HG03039 (cell line): ENCODE data around the gene MSMB.
"Not testable (repeated sequence)": the region's sequence is repeated elsewhere in the genome, so short reads cannot be mapped to it uniquely, and the experiment has no call there.

Source experiments
- ATAC-seq: cut with Tn5 transposase; IDR thresholded peaks from one replicate; pipeline ENCODE4 v1.9.1; 2021; ENCODE audit warnings: mild to moderate bottlenecking, moderate library complexity; ENCODE audit not compliant: unreplicated experiment

MSMB gene

DNA sequence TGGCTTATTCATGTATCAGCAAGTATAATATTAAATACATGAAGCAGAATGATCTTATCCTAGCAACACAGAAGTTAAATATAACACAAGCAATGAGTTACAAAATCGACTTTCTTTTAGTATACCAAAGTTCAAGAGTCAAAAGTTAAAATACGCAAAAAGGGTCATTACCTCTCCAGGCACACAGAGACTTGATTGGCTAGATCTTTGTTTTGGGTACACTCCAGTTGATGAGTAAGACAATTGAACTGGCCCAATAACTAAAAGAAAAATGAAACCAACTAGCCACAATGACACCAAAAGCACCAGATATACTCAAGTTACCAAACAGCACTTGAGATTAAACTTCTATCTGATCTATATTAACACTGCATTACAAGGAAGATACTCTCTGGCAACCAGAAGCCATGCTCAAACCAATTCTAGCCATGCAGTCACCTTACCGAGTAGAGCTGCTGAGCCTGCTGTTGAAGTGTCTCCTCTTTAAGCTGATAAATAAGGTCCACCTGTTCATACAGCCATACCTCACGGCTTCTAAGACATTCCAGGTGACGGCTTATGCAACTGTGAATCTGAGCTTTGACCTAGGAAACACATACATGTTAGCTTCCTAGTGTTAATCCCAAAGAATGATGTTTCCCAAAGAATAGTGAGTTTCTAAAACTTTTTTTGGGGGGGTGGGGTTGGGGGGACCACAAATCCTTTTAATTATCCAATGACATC is 31.2 kb downstream of the MSMB start:
- ATAC-seq, result no peak

GRCh38 chr10:46014206-46014605 is 31.9 kb downstream of the MSMB start:
- ATAC-seq, result no peak

- ATAC-seq, result no peak
These were observed 33.3 kb downstream of the MSMB start for GRCh38 chr10:46012746-46013145.

DNA sequence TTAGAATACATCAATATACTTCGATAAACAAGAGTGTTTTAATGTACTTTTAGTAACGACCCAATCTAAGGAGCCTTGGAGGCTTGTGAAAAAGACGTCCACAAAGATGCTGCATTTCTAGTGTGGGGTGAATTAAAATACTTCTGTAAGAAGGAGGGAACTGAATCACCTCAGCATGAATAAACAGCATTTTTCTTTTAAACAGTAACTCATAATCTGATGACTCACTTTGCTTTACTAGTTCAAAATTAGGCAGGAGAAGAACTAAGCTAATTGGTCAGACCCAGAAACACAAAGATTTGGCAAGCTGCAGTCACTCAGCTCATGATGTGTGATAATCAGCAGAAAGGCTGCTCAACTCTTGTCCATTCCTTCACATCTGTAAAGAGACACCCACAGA is 39.9 kb downstream of the MSMB start:
- no peak for ATAC-seq

DNA sequence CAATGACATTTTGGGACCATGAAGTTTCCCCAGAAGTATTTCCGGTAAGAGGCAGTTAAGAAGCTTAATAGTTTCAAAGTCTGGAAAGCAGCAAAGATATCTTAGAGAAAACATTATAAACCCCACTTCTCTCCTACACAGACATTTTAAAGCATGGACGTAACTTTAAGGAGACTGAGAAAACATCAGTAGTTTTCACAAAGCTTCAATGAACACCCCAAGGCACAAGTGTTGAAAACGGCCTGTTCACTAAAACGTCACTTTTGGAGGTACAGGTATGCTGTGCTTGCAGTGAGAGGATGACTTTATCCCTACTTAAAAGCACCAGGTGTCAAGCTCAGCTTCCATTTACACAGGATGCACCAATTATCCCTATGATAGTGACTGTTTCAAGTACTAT is 40.7 kb downstream of the MSMB start:
- no peak for ATAC-seq

- ATAC-seq, result no peak
These were observed 41.1 kb downstream of the MSMB start for GRCh38 chr10:46004963-46005362.

DNA sequence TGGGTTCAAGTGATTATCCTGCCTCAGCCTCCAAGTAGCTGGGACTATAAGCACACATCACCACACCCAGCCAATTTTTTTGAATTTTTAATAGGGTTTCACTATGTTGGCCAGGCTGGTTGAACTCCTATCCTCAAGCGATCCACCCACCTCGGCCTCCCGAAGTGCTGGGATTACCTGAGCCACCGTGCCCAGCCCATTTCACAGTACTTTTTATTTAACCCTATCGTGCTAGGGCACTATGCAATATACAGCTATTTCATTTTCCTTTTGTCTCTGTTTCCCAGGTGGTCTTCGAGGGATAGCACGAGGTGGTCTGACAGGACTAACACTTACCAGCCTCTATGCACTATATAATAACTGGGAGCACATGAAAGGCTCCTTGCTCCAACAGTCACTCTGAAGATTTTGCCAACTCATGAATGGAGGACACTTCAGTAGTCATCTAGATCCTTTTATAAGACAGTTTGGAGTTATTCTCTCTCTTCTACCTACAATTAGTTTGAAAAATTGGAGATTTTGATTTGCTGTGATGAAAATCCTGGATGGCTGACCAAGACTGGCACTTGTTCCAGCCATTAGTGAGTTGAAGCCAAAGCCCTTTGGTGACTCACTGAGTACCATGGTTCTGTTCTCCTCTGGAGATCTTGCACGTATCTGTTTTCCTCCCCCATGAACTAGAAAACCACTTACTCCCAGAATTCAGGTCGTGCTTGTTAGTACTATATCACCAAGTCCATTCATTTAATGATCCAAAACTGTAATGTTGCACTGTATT is 43.0 kb downstream of the MSMB start:
- no peak for ATAC-seq

DNA sequence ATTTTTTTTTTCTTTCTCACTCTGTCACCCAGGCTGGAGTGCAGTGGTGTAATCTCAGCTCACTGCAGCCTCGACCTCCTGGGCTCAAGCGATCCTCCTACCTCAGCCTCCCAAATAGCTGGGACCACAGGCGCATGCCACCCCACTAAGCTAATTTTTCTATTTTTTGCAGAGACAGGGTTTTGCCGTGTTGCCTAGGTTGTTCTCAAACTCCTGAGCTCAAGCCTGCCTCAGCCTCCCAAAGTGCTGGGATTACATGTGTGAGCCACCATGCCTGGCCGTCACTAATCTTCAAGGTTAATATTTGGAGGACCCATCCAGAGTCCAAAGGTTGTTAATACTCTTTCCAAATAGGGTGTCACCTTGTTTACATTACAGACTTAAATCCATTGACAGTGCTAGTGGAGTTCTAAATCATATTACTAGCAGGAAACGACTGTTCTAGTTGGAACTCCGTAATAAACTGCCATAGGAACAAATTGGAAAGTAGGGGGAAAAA is 43.8 kb downstream of the MSMB start:
- not testable (repeated sequence) for ATAC-seq

DNA sequence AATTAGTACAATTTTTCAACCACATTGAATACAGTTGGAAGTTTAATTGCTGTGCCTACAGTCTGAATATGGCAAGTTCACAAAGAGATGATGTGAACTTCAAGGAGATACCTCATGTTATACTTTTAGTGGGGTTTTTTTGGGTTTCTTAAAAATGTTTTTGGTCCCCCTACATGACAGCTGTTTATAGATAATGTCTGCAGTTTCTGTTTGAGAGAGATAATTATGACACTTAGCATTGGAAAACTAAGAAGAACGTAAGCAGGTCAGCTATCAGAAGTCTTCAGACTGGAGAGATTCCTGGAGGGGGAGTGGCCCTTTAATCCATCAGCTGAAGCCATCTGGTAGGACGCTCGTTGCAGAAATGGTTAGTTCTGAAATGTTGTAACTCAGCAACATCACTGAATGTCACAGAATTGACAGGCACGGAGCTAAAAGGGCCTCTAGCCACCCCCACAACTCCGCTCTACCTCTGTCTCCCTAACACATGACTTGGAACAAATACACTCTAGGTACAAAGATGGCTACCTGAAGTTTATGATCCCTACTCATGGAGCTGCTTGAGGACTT is 44.8 kb downstream of the MSMB start:
- no peak for ATAC-seq

DNA sequence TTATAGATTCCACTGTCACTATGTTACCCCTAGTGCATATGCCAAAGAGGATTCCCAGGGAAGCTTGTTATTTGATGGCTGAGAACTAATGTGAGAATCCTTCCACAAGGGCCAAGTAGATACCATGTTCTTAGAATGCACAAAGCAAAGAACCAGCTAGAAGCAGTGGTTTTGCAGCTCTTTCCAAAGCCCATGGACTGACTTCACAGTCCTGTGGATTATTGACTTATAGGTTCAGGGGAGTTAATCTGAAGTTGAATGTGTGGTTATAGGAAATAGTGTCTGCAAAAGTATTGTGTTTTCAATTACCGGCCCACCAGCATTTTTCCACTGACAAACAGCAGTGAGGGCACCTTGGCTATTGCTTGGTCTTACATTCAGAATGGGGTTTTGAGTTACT is 45.5 kb downstream of the MSMB start:
- ATAC-seq, result no peak

- ATAC-seq, result not testable (repeated sequence)
These were observed 46.1 kb downstream of the MSMB start for GRCh38 chr10:45999955-46000354.

DNA sequence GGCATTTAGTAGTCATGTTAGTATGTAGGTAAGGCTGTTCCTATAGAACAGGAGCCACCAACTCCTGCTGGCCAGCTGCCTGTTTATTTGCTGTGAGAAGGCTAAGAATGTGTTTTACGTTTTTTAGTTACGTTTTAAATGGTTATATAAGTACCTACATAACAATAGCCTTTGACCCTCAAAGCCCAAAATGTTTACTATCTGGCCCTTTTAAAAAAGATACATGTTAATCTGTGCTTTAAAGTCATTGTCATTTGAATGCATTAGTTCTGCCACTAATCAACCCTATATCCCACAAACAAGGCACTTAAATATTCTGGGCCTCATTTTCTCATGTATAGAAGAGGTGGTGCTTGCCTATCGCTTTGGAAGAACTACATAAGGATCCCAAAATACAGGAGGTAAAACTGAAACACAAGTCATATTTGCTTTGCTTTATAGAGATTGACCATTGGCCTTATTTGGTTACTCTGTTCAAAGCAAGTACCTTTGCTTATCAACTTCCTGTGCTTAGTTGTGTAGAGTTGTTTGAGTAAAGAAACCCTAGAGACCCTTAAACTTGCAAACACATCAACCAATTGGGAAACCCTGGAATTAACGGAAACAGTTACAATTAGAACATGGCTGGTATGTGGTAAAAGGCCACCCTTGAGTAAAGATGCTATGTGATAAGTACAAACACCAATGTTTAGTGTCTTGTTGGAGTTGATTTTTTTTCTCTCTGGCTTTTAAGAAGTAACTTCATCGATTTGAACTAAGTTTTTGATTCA is 47.9 kb downstream of the MSMB start:
- no peak for ATAC-seq

DNA sequence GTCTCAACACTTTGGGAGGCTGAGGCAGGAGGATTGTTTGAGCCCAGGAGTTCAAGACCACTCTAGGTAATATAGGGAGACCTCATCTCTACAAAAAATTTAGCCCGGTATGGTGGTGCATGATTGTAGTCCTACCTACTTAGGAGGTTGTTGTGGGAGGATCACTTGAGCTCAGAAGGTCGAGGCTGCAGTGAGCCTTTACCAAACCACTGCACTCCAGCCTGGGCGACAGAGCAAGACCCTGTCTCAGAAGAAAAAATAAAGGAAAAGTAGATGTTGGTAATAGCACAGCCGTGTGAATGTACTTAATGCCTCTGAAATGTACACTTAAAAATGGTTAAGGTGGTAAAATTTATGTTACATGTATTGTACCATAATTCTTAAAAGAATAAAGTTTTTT is 48.5 kb downstream of the MSMB start:
- ATAC-seq, result no peak

- not testable (repeated sequence) for ATAC-seq
These were observed 60.5 kb downstream of the MSMB start for GRCh38 chr10:45985590-45985989.

- not testable (repeated sequence) for ATAC-seq
These were observed 61.6 kb downstream of the MSMB start for GRCh38 chr10:45984473-45984872.

DNA sequence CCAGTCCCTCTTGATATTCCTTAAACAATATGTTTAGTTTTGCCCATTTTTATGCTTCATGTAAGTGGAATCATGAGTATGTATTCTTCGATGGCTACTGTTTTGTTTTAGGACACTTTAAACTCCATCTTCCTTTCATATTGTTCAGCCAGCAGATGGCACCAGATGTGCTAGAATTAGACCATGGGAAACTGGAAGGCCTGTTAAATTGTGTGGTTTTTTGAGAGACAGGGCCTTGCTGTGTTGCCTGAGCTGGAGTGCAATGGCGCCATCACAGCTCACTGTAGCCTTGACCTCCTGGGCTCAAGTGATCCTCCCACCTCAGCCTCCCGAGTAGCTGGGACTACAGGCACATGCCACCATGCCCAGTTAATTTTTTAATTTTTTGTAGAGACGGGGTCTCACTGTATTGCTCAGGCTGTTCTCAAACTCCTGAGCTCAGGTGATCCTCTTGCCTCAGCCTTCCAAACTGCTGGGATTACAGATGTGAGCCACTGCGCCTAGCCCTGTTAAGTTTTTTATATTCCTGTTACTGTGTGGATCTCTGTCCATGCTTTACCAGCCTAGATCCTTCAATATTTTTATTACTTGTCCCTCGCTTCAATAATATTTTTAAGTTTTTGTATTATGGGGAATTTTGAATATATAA is 62.4 kb downstream of the MSMB start:
- not testable (repeated sequence) for ATAC-seq
